ACC112 (cell line): ENCODE data around the gene NDUFV3.
A peak's percentile ranks its signal among the peaks of the same experiment; 100 is the strongest.
"Not testable (repeated sequence)": the region's sequence is repeated elsewhere in the genome, so short reads cannot be mapped to it uniquely, and the experiment has no call there.

Experiments used
- H2AFZ ChIP-seq: fragments of 200-600 bp; sonication (generic); one replicate; pipeline ENCODE4 v1.6.0; 2017; ENCODE audit warnings: antibody characterized with exemption, low read length; ENCODE audit not compliant: unreplicated experiment
- H3K27ac ChIP-seq: fragments of 200-600 bp; sonication (generic); 2 replicates; pipeline ENCODE4 v1.5.1; 2014; ENCODE audit warnings: low read depth, mild to moderate bottlenecking, antibody characterized with exemption, low read length, moderate library complexity
- H3K27me3 ChIP-seq: fragments of 200-600 bp; sonication (generic); 2 replicates; pipeline ENCODE4 v1.6.1; 2014; ENCODE audit warnings: mild to moderate bottlenecking, antibody characterized with exemption, low read length, moderate library complexity, mixed read lengths; ENCODE audit not compliant: insufficient read depth
- H3K36me3 ChIP-seq: fragments of 200-600 bp; sonication (generic); 2 replicates; pipeline ENCODE4 v1.6.1; 2016; ENCODE audit warnings: mild to moderate bottlenecking, antibody characterized with exemption, low read length, moderate library complexity, mixed read lengths; ENCODE audit not compliant: insufficient read depth
- H3K4me1 ChIP-seq: fragments of 200-600 bp; sonication (generic); one replicate; pipeline ENCODE4 v1.6.1; 2016; ENCODE audit warnings: low read length, mixed read lengths; ENCODE audit not compliant: insufficient read depth, unreplicated experiment, control insufficient read depth
- H3K4me3 ChIP-seq: fragments of 200-600 bp; sonication (generic); 2 replicates; pipeline ENCODE4 v1.5.1; 2014; ENCODE audit warnings: mild to moderate bottlenecking, low read depth, low read length
- H3K79me2 ChIP-seq: fragments of 200-600 bp; sonication (generic); one replicate; pipeline ENCODE4 v1.6.0; 2016; ENCODE audit warnings: low read length; ENCODE audit not compliant: control insufficient read depth, unreplicated experiment, insufficient read depth

Gene NDUFV3

GRCh38 chr21:42923553-42924432, 30.7 kb downstream of the NDUFV3 start:
- Histone ChIP-seq H2AFZ (peak overlapping the region; percentile 94), H3K27ac (no peak overlapping the region), H3K36me3 (no peaks in the 10 kb centered on the region), H3K79me2 (no peaks in the 10 kb centered on the region), H3K4me3 (peak overlapping the region; percentile 31; the same call in 1 of the 2 replicates), H3K27me3 (no peaks in the 10 kb centered on the region), H3K4me1 (peaks cover 10% of the 10 kb centered on the region)

DNA sequence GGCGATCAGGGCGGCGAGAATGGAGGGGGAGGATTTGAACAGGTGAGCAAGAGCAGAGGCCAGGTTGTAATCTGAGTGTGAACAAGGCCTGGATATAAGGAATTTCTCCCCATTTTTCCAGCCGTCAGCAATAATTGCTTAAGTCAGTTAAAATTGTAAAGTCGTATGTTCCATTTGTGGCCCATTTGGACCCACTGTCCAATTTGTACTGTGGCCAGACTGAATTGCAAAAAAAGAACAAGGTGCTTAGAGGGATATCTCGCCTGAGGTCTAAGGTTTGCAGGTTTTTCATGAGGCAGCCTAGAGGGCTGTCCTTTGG, 31.3 kb downstream of the NDUFV3 start:
- Histone ChIP-seq H3K4me1 (peaks cover 10% of the 10 kb centered on the region), H3K27ac (no peak overlapping the region), H3K27me3 (no peaks in the 10 kb centered on the region), H3K36me3 (no peaks in the 10 kb centered on the region), H2AFZ (peak overlapping the region; percentile 82), H3K4me3 (0 out of 2 replicates have a peak overlapping the region, but pooled peaks have one; percentile 29), H3K79me2 (no peaks in the 10 kb centered on the region)

DNA sequence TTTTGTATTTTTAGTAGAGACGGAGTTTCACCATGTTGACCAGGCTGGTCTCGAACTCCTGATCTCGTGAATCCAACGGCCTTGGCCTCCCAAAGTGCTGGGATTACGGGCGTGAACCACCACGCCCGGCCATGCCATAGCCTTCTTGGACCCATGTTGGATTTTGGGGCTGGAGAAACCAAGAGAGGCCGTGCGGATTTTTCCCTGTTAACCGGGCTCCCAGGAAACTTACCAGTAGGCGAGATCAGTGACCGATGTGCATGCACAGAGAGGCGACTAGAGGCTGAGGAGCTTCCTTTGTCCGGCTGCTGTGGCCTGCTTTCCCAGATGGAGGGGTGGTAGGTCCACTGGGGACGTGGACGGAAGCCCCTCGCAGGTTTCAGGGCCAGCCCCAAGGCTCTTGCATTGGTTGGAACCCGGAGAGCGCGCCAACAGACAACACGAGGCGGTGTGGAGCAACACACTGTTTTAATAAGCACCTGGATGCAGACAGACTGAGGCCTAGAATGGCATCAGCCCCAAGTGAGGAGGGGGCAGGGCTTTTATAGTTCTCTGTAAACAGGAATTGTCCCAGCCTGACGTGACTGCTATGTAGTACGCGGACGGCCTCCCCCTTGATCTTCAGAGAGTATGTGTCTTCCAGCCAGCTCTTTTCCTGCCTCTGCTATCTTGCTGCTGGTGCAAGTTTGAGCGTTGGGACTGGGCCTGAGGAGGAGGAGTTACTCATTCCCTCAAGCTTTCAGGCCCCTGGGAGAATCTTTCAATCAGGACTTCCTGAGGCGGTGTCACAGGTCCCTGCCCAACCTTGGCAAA, 32.2 kb downstream of the NDUFV3 start, which contains the start of gene ERVH48-1:
Gene ERVH48-1 (minus strand): TSS at position 517 of the 813 bp plus-strand sequence. CDS start 6,624 bp downstream, outside the sequence.
- H2AFZ ChIP-seq: no peak within 1 kb of the TSS
- peaks cover 10% of the 10 kb centered on the region for H3K4me1 ChIP-seq
- no peak within 1 kb of the TSS for H3K27ac ChIP-seq
- no peaks in the 10 kb centered on the region for H3K36me3 ChIP-seq
- H3K27me3 ChIP-seq: no peaks in the 10 kb centered on the region
- H3K4me3 ChIP-seq: no peak within 1 kb of the TSS
- no peaks in the 10 kb centered on the region for H3K79me2 ChIP-seq

DNA sequence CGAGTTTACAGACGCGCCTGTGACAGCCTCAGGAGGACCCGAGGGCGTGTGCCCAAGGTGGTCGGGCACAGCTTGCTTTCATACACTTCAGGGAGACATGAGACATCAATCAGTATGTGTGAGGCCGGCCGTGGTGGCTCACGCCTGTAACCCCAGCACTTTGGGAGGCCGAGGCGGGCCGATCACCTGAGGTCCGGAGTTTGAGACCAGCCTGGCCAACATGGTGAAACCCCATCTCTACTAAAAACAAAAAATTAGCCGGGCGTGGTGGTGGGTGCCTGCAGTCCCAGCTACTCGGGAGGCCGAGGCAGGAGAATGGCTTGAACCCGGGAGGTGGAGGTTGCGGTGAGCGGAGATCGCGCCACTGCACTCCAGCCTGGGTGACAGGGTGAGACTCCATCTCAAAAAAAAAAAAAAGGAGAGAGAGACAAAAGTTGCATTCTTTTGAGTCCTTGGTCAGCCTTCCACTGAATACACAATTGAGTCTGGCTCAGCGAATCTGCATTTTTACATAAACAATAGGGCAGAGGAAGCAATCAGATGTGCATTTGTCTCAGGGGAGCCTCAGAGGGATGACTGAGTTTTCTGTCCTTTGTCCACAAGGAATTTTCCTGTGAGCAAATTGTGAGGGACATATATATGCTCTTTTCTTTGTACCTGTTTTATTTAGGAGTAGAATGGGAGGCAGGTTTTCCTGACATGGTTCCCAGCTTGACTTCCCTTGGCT, 34.5 kb downstream of the NDUFV3 start:
- peaks cover 10% of the 10 kb centered on the region for H3K4me1 ChIP-seq
- not testable (repeated sequence) for H2AFZ ChIP-seq, H3K36me3 ChIP-seq, H3K79me2 ChIP-seq, H3K4me3 ChIP-seq, H3K27me3 ChIP-seq, H3K27ac ChIP-seq

- no peak overlapping the region for H2AFZ ChIP-seq
- H3K27me3 ChIP-seq: no peaks in the 10 kb centered on the region
- no peaks in the 10 kb centered on the region for H3K4me1 ChIP-seq
- no peaks in the 10 kb centered on the region for H3K79me2 ChIP-seq
- no peak overlapping the region for H3K4me3 ChIP-seq
- H3K27ac ChIP-seq: no peak overlapping the region
- no peaks in the 10 kb centered on the region for H3K36me3 ChIP-seq
Measured at GRCh38 chr21:42929969-42930368, 36.9 kb downstream of the NDUFV3 start.

- Histone ChIP-seq H3K4me3 (no peak overlapping the region), H2AFZ (no peak overlapping the region), H3K27me3 (no peaks in the 10 kb centered on the region), H3K27ac (no peak overlapping the region), H3K36me3 (no peaks in the 10 kb centered on the region), H3K79me2 (no peaks in the 10 kb centered on the region), H3K4me1 (no peaks in the 10 kb centered on the region)
Measured at GRCh38 chr21:42931560-42932235, 38.6 kb downstream of the NDUFV3 start.

DNA sequence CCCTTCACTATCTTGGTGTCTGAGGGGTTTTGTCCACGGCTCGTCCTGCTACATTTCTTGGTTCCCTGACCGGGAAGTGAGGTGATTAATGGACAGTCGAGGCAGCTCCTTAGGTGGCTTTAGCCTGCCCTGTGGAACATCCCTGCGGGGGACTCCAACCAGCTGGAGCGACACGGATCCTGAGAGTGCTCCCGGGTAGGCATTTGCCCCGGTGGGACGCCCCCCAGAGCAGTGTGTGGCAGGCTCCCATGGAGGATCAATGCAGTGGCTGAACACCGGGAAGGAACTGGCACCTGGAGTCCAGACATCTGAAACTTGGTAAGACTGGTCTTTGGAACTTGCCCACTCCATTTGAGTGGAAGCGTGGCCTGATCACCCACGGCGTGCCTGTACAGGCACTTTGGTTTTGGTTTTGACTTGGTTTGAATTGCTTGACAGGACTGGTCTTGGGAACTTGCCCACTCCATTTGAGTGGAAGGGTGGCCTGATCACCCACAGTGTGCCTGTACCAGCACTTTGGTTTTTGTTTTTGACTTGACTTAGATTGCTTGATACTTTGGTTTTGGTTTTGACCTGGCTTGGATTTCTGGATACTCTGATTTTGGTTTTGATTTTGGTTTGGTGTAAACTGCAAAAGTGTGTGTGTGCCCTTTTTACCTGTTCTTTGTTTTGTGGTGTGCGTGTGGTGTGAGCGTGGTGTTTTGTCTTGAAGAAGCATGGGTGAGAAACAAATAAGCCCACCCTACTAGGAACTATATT, 39.4 kb downstream of the NDUFV3 start:
- not testable (repeated sequence) for H3K27me3 ChIP-seq, H3K4me3 ChIP-seq, H3K79me2 ChIP-seq, H3K27ac ChIP-seq, H3K4me1 ChIP-seq, H2AFZ ChIP-seq, H3K36me3 ChIP-seq

- not testable (repeated sequence) for H3K79me2 ChIP-seq, H3K4me3 ChIP-seq, H3K27me3 ChIP-seq, H3K36me3 ChIP-seq, H3K27ac ChIP-seq, H3K4me1 ChIP-seq
- H2AFZ ChIP-seq: peak overlapping the region; percentile 14
Measured at GRCh38 chr21:42933137-42933970, 40.2 kb downstream of the NDUFV3 start.

DNA sequence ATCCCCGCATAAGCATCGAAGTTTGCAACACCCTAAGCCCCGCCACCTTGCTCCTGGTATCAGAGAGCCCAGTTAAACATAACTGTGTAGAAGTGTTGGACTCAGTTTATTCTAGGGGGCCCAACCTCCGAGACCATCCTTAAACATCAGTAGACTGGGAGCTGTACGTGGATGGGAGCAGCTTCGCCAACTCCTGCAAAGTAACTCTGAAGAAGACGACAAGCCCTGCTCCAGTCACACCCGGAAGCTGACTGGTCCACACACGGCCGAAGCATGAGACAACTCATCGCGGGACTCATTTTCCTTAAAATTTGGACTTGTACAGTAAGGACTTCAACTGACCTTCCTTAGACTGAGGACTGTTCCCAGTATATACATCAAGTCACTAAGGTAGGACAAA, 40.9 kb downstream of the NDUFV3 start:
- H3K27ac ChIP-seq, H3K4me1 ChIP-seq, H3K27me3 ChIP-seq, H3K36me3 ChIP-seq, H3K79me2 ChIP-seq, H3K4me3 ChIP-seq, H2AFZ ChIP-seq: not testable (repeated sequence)
